ENCODE data around the gene C3orf33. TPM values are rescaled to one million over a fixed set of nuclear protein-coding genes. Genes with fewer than 3 reads are reported as not detected.

Gene C3orf33
- total RNA-seq, 6 donors from 2014 or later, result 2.1 to 4.3 (median 3.3) TPM

- Histone ChIP-seq H3K27me3 (no peaks in the 10 kb centered on the region), H3K36me3 (no peaks in the 10 kb centered on the region), H3K4me1 (peaks cover 3 to 7% (median 4%) of the 10 kb centered on the region in 4 donors), H3K27ac (no peak overlapping the region), H3K9me3 (no peaks in the 10 kb centered on the region), H3K4me3 (no peak overlapping the region)
- TF ChIP-seq EP300 (IDR thresholded peaks at IDR 0.05), result no peak
- no peak for TF ChIP-seq CTCF (IDR thresholded peaks at IDR 0.05)
- no peak for TF ChIP-seq POLR2AphosphoS5 (IDR thresholded peaks at IDR 0.05)
- no peak for TF ChIP-seq POLR2A (IDR thresholded peaks at IDR 0.05)
- DNase-seq (no peak), ATAC-seq (ENCODE audit: low FRiP score in 2 of 2) (no peak)
Measured at GRCh38 chr3:155804323-155804722, 1.8 kb downstream of the C3orf33 start.

GRCh38 chr3:155792532-155792931, 13.5 kb downstream of the C3orf33 start:
- no peaks in the 10 kb centered on the region for H3K4me1 ChIP-seq
- ATAC-seq (ENCODE audit: low FRiP score in 2 of 2), result no peak
- no peak for DNase-seq
- H3K9me3 ChIP-seq, result no peaks in the 10 kb centered on the region
- TF ChIP-seq CTCF (IDR thresholded peaks at IDR 0.05), result no peak
- 78 to 79% methylated on average over 1 of the region's 1 CpG for WGBS, 2 donors
- no peak overlapping the region for H3K27ac ChIP-seq
- H3K36me3 ChIP-seq, result peaks cover 0 to 9% (median 2%) of the 10 kb centered on the region in 4 donors
- H3K27me3 ChIP-seq, result no peaks in the 10 kb centered on the region
- H3K4me3 ChIP-seq, result no peak overlapping the region

DNA sequence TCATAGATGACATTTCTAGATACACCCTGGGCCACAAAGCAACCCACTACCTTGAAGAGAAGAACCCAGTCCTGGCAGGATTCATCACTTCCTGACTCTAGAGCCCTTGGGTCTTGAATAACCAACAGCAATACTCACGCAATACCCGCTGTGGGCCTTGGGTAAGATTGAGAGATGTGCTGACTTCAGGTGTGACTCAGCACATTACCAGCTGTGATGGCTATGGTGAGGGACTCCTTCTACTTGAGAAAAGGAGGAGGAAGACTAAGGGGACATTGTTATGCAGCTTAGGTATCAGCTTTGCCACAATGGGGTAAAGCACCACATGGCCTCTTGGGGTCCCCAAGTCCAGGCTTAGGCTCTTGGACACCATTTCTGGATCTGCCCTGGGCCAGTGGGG, 14.9 kb downstream of the C3orf33 start:
- peaks cover 0 to 9% (median 2%) of the 10 kb centered on the region in 4 donors for H3K36me3 ChIP-seq
- no peak overlapping the region for H3K4me3 ChIP-seq
- H3K4me1 ChIP-seq, result no peaks in the 10 kb centered on the region
- H3K27me3 ChIP-seq, result no peaks in the 10 kb centered on the region
- WGBS, 2 donors, result 88 to 92% methylated on average over 2 of the region's 2 CpGs
- ATAC-seq (ENCODE audit: low FRiP score in 2 of 2) (no peak), DNase-seq (peak in 1 of 2 donors; percentile 30)
- TF ChIP-seq POLR2AphosphoS5 (IDR thresholded peaks at IDR 0.05), result no peak
- TF ChIP-seq EP300 (IDR thresholded peaks at IDR 0.05), result no peak
- no peak for TF ChIP-seq POLR2A (IDR thresholded peaks at IDR 0.05)
- TF ChIP-seq CTCF (IDR thresholded peaks at IDR 0.05), result no peak
- H3K9me3 ChIP-seq, result no peaks in the 10 kb centered on the region
- no peak overlapping the region for H3K27ac ChIP-seq

DNA sequence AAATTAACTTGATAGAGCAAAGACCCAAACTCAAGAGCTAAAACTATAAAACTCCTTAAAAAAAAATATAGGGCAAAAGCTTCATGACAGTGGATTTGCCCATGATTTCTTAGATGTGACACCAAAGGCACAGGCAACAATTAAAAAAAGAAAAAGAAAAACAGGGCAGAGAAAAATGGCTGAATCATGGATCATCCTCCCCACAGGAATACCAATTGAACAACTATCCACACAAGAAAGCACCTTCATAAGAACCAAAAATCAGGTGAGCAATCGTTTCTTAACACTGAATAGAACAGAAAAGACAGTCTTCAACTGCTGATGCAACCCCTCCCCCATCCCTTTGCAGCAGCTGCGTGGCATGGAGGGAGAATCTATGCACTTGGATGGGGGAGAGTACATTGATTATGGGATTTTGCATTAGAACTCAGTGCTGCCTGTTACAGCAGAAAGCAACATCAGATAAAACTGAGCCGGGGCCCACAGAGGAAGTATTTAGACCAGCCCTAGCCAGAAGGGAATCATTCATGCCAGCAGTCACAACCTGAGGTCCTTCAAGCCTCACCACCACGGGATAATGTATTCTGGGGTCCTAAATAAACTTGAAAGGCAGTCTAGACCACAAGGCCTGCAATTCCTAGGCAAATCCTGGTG, 15.7 kb downstream of the C3orf33 start:
- TF ChIP-seq EP300 (IDR thresholded peaks at IDR 0.05), result no peak
- TF ChIP-seq CTCF (IDR thresholded peaks at IDR 0.05), result no peak
- no peak for TF ChIP-seq POLR2AphosphoS5 (IDR thresholded peaks at IDR 0.05)
- no peak for TF ChIP-seq POLR2A (IDR thresholded peaks at IDR 0.05)

GRCh38 chr3:155785662-155786295, 20.3 kb downstream of the C3orf33 start:
- no peaks in the 10 kb centered on the region for H3K27me3 ChIP-seq
- TF ChIP-seq POLR2AphosphoS5 (IDR thresholded peaks at IDR 0.05), result no peak
- TF ChIP-seq EP300 (IDR thresholded peaks at IDR 0.05), result no peak
- TF ChIP-seq POLR2A (IDR thresholded peaks at IDR 0.05), result no peak
- no peak for TF ChIP-seq CTCF (IDR thresholded peaks at IDR 0.05)
- DNase-seq (no peak), ATAC-seq (ENCODE audit: low FRiP score in 2 of 2) (no peak)
- H3K36me3 ChIP-seq, result peaks cover 0 to 15% (median 0%) of the 10 kb centered on the region in 4 donors
- peaks cover 0 to 12% (median 5%) of the 10 kb centered on the region in 4 donors for H3K9me3 ChIP-seq
- no peaks in the 10 kb centered on the region for H3K4me1 ChIP-seq
- H3K4me3 ChIP-seq, result no peak overlapping the region
- no peak overlapping the region for H3K27ac ChIP-seq

More for the DNA sequence above, 15.7 kb downstream of the C3orf33 start:
- Histone ChIP-seq H3K4me3 (no peak overlapping the region), H3K27me3 (no peaks in the 10 kb centered on the region), H3K9me3 (no peaks in the 10 kb centered on the region), H3K27ac (no peak overlapping the region), H3K4me1 (no peaks in the 10 kb centered on the region), H3K36me3 (peaks cover 0 to 9% (median 2%) of the 10 kb centered on the region in 4 donors)
- 77 to 78% methylated on average over 4 of the region's 4 CpGs for WGBS, 2 donors
- DNase-seq, result no peak
- ATAC-seq (ENCODE audit: low FRiP score in 2 of 2), result no peak

Data from upper lobe of left lung (tissue), 6 donors.